ENCODE results near the gene MEFV.

DNA sequence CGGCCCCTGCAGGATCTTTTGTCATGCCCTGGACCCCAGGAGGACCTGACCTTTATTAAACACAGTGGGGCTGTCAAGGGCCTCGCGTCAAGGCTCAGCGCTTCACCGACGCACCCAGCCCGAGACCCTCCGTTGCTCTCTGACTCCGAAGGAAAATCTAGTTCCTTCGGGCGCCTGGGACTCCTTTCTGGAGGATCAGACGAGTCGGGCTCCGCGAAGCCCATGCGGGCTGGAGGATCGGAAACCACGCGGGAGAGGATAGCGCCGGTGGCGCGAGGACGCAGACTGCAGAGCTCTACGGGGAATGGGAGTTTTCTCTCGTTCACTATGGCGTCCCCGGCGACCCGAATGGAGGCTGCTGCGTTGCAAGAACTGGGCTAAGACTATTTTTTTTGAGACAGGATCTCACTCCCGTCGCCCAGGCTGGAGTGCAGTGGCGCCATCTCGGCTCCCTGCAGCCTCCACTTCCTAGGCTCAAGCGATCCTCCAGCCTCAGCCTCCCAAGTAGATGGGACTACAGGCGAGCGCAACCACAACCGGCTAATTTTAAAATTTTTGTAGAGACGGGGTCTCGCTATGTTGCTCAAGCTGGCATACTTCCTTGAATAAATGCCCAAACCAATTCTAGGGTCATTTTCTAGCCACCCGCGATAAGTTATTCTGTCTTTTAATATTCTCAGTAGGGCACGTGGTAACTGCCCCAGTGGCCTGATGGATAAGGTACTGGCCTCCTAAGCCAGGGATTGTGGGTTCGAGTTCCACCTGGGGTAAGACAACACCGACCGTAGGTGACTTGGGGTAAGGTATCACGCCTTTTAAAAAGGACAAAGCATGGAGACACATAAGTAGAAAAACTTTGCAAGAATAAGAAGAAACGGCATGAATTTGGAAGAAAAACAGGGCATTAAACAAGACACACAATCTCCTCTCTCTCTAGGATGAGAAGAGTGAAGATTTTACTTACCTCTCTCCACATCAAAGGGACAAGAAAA lies 62.9 kb downstream of the MEFV start:
- TF ChIP-seq POLR2A (IDR thresholded peaks at IDR 0.05), result no peak
- TF ChIP-seq, protein P1, sequence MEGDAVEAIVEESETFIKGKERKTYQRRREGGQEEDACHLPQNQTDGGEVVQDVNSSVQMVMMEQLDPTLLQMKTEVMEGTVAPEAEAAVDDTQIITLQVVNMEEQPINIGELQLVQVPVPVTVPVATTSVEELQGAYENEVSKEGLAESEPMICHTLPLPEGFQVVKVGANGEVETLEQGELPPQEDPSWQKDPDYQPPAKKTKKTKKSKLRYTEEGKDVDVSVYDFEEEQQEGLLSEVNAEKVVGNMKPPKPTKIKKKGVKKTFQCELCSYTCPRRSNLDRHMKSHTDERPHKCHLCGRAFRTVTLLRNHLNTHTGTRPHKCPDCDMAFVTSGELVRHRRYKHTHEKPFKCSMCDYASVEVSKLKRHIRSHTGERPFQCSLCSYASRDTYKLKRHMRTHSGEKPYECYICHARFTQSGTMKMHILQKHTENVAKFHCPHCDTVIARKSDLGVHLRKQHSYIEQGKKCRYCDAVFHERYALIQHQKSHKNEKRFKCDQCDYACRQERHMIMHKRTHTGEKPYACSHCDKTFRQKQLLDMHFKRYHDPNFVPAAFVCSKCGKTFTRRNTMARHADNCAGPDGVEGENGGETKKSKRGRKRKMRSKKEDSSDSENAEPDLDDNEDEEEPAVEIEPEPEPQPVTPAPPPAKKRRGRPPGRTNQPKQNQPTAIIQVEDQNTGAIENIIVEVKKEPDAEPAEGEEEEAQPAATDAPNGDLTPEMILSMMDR (IDR thresholded peaks at IDR 0.05), result no peak
